ENCODE results near the gene FHIT.
"Not testable (repeated sequence)": the region's sequence is repeated elsewhere in the genome, so short reads cannot be mapped to it uniquely, and the experiment has no call there.

The FHIT gene

DNA sequence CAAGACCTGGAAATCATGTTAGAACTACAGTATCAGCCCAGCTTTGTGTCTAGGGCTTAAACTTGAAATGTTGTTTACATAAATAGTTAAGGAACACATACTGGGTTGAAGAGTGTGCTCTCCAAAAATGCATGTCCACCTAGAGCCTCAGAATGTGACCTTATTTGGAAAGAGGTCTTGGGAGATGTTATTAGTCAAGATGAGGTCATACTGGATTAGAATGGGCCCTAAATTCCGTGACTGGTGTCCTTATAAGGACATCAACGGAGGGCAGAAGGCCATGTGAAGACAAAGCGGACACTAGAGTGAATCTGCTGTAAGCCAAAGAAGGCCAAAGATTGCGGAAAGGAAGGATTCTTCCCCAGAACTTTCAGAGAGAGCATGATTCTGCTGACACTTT, 1442.2 kb downstream of the FHIT start:
- no peak overlapping the region for H3K4me3 ChIP-seq (ENCODE audit: low read depth, low read length)
- H3K36me3 ChIP-seq (ENCODE audit: control insufficient read depth, insufficient read depth, low read length): no peaks in the 10 kb centered on the region
- no peak overlapping the region for H3K9ac ChIP-seq
- H2AFZ ChIP-seq: no peak overlapping the region
- no peaks in the 10 kb centered on the region for H3K9me3 ChIP-seq (ENCODE audit: control insufficient read depth, low read length)
- no peak overlapping the region for H3K4me2 ChIP-seq (ENCODE audit: low read length)
- H3K4me1 ChIP-seq: no peaks in the 10 kb centered on the region
- H3K79me2 ChIP-seq: no peaks in the 10 kb centered on the region
- TF ChIP-seq, protein P1, sequence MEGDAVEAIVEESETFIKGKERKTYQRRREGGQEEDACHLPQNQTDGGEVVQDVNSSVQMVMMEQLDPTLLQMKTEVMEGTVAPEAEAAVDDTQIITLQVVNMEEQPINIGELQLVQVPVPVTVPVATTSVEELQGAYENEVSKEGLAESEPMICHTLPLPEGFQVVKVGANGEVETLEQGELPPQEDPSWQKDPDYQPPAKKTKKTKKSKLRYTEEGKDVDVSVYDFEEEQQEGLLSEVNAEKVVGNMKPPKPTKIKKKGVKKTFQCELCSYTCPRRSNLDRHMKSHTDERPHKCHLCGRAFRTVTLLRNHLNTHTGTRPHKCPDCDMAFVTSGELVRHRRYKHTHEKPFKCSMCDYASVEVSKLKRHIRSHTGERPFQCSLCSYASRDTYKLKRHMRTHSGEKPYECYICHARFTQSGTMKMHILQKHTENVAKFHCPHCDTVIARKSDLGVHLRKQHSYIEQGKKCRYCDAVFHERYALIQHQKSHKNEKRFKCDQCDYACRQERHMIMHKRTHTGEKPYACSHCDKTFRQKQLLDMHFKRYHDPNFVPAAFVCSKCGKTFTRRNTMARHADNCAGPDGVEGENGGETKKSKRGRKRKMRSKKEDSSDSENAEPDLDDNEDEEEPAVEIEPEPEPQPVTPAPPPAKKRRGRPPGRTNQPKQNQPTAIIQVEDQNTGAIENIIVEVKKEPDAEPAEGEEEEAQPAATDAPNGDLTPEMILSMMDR (IDR thresholded peaks at IDR 0.05): no peak
- no peaks in the 10 kb centered on the region for H3K27me3 ChIP-seq (ENCODE audit: control insufficient read depth, insufficient read depth, low read length)
- no peak overlapping the region for H3K27ac ChIP-seq

DNA sequence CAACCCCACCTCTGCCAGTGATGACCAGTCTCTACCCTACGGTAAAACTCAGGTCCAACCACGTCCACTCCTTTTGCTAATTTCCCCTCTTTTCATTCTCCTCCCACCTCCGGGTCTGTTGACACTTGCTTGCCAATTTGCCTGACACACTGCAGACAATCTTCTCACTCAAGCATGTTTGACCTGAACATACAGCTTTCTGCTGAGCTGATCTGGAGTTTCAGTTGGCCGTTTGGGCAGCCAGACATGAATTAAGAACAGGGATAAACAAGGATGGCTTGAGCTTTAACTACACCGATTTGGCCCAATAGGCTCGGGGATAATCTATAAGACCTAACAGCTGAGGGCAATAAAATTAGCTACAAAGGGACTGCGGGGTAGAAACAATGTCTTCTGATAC, 1442.8 kb downstream of the FHIT start:
- H3K27ac ChIP-seq: no peak overlapping the region
- H3K79me2 ChIP-seq: no peaks in the 10 kb centered on the region
- no peaks in the 10 kb centered on the region for H3K9me3 ChIP-seq (ENCODE audit: control insufficient read depth, low read length)
- H3K27me3 ChIP-seq (ENCODE audit: control insufficient read depth, insufficient read depth, low read length): no peaks in the 10 kb centered on the region
- TF ChIP-seq, protein P1 (IDR thresholded peaks at IDR 0.05): no peak
- H3K4me3 ChIP-seq (ENCODE audit: low read depth, low read length): no peak overlapping the region
- H3K36me3 ChIP-seq (ENCODE audit: control insufficient read depth, insufficient read depth, low read length): no peaks in the 10 kb centered on the region
- no peak overlapping the region for H2AFZ ChIP-seq
- no peak overlapping the region for H3K9ac ChIP-seq
- H3K4me1 ChIP-seq: no peaks in the 10 kb centered on the region
- no peak overlapping the region for H3K4me2 ChIP-seq (ENCODE audit: low read length)

DNA sequence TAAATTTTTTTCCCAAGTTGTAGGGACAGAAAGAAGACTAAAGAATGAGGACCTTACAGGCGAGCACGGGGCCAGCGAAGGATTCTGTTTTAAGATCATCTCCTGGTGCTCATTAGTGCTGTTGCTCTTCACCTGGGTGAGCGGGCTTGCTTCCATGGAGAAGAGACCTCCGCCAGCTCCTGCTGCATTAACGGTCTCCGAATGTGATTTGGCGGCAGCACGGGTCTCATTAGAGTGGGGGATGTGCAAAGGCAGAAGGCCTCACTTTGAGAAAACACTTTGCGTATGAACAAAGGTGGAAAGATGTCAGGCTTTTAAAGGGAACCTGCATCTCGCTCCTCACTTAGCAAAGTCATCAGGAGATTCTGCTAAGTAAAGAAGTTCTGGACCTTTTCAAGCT, 1448.0 kb downstream of the FHIT start:
- no peaks in the 10 kb centered on the region for H3K36me3 ChIP-seq (ENCODE audit: control insufficient read depth, insufficient read depth, low read length)
- TF ChIP-seq, protein P1 (IDR thresholded peaks at IDR 0.05): no peak
- no peak overlapping the region for H3K4me3 ChIP-seq (ENCODE audit: low read depth, low read length)
- no peaks in the 10 kb centered on the region for H3K27me3 ChIP-seq (ENCODE audit: control insufficient read depth, insufficient read depth, low read length)
- H3K4me1 ChIP-seq: no peaks in the 10 kb centered on the region
- H2AFZ ChIP-seq: no peak overlapping the region
- H3K27ac ChIP-seq: no peak overlapping the region
- no peaks in the 10 kb centered on the region for H3K9me3 ChIP-seq (ENCODE audit: control insufficient read depth, low read length)
- no peaks in the 10 kb centered on the region for H3K79me2 ChIP-seq
- no peak overlapping the region for H3K4me2 ChIP-seq (ENCODE audit: low read length)
- H3K9ac ChIP-seq: no peak overlapping the region

DNA sequence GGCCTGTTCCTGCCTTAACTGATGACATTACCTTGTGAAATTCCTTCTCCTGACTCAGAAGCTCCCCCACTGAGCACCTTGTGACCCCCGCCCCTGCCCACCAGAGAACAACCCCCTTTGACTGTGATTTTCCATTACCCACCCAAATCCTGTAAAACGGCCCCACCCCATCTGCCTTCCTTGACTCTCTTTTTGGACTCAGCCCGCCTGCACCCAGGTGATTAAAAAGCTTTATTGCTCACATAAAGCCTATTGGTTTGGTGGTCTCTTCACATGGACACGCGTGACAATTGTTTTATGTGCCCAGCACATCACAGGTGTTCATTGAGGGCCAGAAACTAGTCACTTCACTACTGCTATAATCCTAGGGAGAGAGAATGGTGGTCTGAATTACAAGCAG, 1448.8 kb downstream of the FHIT start:
- not testable (repeated sequence) for H3K4me3 ChIP-seq (ENCODE audit: low read depth, low read length); H3K27ac ChIP-seq

DNA sequence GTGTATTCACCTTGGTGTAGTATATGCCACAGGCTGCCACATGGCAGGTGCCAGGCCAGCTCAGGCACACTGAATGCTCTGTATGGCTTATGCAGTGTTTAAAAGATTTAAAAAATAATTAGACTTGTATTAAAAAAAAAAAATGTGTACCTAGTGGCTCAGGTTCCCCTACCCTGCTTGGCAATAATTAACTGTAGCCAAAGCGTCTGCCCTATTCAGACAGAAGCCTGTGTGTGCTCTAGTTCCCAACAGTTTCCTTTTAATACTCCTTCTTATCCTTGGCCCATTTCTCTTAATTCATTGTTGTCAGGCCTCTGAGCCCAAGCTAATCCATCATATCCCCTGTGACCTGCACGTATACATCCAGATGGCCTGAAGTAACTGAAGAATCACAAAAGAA, 1449.2 kb downstream of the FHIT start:
- no peaks in the 10 kb centered on the region for H3K4me1 ChIP-seq
- H3K36me3 ChIP-seq (ENCODE audit: control insufficient read depth, insufficient read depth, low read length): no peaks in the 10 kb centered on the region
- H3K9me3 ChIP-seq (ENCODE audit: control insufficient read depth, low read length): no peaks in the 10 kb centered on the region
- no peak overlapping the region for H3K9ac ChIP-seq
- TF ChIP-seq, protein P1 (IDR thresholded peaks at IDR 0.05): no peak
- H2AFZ ChIP-seq: no peak overlapping the region
- H3K4me3 ChIP-seq (ENCODE audit: low read depth, low read length): no peak overlapping the region
- H3K79me2 ChIP-seq: no peaks in the 10 kb centered on the region
- H3K4me2 ChIP-seq (ENCODE audit: low read length): no peak overlapping the region
- H3K27ac ChIP-seq: no peak overlapping the region
- no peaks in the 10 kb centered on the region for H3K27me3 ChIP-seq (ENCODE audit: control insufficient read depth, insufficient read depth, low read length)

More for the DNA sequence above, 1448.8 kb downstream of the FHIT start:
- H3K9ac ChIP-seq; H3K36me3 ChIP-seq (ENCODE audit: control insufficient read depth, insufficient read depth, low read length); H2AFZ ChIP-seq; H3K79me2 ChIP-seq; H3K9me3 ChIP-seq (ENCODE audit: control insufficient read depth, low read length); H3K4me1 ChIP-seq; H3K4me2 ChIP-seq (ENCODE audit: low read length); H3K27me3 ChIP-seq (ENCODE audit: control insufficient read depth, insufficient read depth, low read length): not testable (repeated sequence)
